GM19328 (cell line): ENCODE results near the gene LRRC25.
A peak's percentile ranks its signal among the peaks of the same experiment; 100 is the strongest.

ENCODE experiments used
- ATAC-seq: cut with Tn5 transposase; IDR thresholded peaks from one replicate; pipeline ENCODE4 v1.9.1; 2021; ENCODE audit warnings: mild to moderate bottlenecking, moderate library complexity; ENCODE audit not compliant: unreplicated experiment

The LRRC25 gene

DNA sequence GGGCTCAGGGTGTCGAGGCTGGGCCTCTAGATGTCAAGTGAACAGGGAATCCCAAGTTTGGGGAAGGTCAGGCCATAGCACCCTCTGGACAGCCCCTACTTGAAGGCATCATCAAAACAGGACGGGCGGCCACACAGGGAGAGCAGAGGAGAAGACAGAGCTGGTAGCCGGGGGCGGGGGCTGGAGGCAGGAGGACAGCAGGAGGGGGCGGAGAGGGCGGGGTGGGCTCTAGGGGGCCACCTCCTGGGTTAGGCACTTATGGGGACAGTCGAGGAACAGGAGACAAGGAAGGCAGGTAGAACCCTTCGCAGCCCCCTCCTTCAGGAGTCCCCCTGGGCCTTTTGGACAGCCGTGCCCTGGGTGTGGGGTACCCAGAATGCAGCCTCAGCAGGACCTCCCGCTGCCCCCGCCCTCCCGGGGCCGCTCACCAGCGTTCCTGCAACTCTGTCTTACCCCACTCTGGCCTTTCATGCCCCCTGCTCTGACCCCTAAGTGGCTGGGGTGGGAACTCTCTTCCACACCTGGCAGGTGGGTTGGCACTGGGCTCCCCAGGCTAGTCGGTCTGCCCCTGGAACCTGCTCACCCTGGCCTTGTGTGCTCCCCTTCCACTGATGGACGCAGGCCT, 27.6 kb upstream of the LRRC25 start:
- ATAC-seq = no peak

DNA sequence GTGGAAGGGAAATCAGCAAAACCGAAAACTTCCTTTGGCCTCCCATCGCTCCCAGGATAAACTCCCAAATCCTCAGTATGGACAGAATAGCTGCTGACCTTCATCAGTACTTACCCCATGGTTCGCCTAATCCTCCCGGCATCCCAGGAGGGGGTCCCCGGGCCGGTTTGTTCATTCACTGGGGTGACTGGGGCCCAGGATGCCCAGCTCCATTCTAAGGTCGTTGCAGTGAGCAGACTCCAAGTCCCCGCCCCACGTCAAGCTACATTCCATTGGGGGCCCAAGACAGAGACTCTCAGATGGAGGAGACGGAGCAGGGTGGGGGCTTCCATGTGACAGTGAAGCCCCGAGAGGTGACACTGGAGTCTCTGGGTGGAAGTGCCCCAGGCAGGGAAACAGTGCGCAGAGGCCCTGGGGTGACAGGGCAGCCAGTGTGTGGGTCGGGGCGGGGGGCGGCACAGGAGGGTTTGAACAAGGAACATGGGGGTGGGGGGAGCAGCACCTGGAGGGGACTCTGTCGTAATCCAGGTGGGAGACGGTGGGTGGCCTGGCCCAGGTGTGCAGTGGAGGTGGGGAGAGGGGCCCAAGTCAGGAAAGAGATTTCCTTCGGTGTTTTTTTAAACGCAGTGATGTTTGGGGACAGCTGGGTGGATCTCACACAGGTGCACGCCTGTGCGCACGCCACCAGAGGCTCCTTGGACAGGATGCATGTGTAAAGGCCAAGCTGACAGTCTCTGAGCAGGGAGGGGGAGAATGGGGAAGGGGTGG, 26.9 kb upstream of the LRRC25 start:
- ATAC-seq = no peak

DNA sequence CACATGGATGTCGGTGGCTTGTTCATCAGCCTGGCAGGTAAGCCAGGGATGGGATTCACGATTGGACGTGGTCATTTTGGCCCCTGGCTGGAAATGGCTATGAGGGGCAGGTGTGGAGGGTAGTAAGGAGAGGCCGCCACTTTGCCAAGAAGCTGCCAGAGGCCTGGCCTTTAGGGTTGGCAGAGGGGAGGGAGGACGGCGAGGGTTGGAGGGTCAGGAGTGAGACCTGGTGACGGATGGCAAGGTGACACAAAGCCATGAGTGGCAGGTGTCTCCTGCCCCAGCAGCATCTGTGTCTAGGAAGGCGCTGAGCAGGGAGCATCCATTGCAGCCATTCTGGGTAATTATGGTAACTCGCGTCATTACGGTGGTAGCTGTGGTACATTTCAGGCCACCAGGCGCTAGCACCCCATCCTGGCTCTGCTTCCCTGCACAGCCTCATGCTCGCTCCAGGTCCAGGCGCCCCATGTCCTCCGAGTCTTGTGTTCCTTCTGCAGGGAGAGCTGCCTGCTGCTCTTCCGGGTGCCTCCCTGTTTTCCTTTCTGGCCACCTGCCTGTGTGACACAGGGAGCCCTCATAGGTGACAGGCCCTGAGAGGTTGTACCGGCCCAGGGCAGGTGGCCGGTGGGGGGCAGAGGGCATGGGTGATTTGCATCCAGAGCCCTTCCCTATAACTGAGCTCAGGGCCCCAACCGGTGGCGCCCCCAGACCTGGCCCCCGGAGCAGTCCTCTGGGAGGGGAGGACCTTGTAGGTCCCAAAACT, 26.0 kb upstream of the LRRC25 start:
- ATAC-seq = no peak

DNA sequence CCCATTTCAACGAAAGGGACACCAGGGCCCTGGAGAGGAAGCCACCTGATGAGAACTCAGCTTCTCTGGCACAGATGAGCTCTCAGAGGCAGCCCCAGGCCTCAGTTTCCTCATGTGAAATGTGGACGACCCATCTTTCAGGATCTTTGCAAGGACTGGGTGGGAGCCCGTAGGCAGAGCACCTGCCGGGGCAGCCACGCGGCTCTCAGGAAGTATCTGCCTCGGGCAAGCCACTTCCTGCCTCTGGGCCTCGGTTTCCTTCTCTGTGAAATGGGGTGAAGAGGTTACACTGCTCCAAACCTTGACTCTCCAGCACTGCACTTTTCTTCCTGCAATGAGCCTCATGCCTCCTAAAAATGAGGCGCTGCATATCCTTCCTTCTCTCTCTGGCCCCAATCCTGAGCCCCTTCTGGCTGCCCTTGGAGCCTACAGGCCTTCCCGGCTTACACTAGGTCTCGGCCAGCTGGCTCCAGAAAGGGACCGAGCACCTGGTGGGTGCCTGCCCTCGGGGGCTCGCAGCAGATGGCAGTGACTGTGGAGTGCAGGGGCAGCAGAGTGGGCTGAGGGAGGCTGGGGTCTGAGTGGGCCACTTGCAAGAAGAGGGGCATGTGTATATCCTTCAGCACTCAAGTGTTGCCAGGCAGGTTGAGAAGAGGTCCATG, 25.2 kb upstream of the LRRC25 start:
- ATAC-seq = no peak

DNA sequence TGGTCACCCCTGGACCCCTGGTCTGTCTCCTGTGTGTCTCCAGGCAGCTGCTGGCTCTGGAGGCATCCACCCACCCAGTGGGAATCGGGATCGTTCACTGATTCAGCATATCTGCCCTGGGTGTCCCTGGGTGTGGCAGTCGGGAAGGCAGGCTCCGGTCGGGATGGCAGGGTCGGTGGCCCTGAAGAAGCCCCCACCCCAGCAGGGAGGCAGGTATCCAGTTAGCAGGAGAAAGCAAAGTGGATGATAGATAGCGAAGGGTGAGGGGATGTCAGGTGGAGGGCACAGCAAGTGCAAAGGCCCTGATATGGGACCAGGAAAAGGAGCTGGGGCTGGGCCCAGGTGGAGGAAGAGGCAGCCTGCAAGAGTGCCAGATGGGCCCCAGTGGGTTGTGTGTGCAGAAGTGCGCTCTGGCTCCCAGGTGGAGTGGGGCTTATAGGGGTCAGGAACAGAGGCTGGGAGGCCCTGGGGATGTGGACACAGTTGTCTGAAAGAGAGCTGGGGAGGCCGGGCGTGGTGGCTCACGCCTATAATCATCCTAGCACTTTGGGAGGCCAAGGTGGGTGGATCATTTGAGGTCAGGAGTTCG, 24.0 kb upstream of the LRRC25 start:
- ATAC-seq = no peak

DNA sequence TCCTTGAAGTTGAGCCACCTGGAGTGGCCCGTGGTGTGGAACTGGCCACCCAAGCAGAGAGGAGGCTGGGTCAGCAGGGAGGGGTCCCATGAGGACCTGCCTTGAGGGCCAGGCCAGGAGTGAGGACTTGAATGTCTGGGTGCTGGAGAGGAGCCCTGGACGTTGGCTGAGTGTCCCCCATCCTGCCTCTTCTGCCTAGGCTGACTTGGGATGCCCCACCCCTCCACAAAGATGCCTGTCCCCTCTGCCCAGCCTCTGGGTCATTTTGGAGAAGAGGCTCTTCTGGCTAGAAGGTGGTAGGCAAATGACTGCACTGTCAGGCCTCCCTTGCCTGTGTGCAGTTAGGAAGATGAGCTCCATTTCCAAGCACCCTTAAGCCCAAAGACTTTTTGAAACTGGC, 23.5 kb upstream of the LRRC25 start:
- ATAC-seq = no peak

DNA sequence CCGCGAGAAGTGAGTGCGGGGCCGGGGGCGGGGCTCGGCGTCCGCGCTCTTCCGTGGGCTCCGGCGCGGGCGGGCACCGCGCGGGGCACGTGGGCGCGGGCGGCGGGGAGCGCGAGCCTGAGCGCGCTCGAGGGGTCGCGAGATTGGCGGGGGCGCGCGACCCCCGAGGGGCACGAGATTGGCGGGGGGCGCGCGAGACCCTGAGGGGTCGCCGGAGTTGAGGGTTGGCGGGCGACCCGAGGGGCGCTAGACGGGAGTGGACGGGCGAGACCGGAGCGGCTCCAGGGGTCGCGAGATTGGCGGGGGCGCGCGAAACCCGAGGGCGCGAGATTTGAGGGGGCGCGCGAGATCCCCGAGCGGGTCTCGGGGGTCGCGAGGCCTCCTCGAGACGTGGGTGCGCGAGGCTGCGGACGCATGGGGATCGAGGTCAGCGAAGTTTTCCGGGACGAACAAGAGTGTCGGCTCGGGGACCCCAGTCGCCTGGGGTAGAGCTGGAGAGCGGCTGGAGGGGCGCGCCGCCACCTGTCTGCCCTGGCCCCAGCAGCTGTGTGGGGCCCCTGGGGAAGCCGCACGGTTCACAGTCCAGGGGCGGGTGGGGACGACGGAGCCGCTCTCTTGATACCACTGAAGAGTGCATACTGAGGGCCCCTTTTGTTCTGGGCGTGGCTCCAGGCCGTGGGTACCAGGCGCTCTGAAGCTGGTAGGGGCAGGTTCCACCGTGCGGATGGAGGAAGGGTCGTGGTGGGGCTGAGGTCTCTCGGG, 22.5 kb upstream of the LRRC25 start:
- ATAC-seq = no peak

DNA sequence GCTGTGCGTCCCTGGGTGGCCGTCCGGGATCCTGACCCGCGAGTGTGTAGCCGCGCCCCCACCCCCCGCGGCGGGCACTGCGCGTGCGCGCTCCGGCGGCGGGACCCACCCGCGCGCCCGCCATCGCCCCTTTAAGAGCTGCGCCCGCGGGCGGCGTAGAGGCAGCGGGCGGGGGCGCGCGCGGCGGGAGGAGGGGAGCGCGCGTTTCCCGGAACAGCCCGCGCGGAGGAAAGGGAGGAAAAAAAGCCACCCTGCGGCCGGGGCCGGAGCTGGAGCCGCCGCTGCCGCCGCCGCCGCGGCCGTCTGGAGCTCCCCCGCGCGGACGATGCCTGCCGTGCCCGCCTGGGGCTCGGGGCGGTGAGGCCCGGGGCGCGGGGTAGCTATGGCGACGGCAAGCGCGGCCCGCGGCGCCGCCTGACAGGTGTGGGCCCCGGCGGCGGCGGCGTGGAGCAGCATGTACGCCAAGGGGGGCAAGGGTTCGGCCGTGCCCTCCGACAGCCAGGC, 21.8 kb upstream of the LRRC25 start, which contains the start of gene SSBP4:
Gene SSBP4, plus strand, starts transcription at position 204 of the 504 bp plus-strand sequence. Its CDS starts 251 bp downstream, at position 455.
- ATAC-seq = peak; percentile 44

DNA sequence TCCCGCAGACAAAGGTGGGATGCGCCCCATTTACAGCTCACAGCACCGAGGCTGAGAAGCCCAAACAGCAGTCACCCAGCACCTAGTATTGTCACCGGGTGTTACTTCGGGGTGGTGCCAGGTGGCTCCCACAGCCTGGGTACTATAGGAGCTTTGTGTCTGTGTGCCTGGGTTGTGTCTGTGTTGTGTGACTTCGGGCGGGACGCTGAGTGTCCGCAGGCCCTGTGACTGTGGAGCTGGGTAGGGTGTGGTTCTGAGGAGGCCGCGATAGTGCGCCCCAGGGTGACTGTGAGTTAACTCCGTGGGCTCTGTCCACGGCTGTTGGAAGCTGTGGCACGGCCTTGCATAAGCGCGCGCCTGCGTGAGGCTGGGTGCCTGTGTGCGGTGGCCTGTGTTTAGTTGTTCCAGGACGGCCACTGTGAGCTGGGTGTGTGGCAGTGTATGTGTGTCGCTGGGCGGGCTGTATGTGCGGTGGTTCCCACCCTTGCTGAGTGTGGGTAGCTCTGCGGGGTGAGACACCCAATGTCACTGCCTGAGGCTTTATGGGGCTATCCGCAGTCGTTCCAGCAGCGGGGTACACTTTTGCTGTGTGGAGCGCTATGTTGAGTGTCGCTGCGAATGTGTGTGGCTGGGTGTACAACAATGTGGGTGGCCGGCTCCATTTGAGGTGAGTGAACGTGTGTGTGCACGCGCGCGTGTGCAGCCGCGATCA, 21.2 kb upstream of the LRRC25 start:
- ATAC-seq = no peak

DNA sequence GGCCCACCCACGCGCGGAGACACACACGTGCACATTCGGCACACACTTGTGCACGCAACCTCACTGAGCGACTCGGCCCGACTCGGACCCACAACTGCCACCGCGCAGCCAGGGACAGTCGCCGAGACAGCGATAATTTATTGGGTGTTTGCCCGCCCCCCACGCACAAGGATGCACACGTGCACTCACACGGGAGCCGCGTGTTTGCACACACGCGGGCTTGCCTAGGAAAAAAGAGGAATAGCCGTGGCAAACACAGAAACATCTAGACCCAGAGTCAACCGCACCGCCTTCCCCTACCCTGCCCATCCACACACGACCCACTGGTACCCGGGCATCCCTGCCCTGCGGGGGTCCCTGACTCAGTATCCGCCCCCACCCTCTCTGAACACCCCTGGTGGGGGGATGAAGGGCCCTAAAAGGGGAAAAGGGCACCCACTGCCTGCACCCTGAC, 20.6 kb upstream of the LRRC25 start:
- ATAC-seq = no peak

DNA sequence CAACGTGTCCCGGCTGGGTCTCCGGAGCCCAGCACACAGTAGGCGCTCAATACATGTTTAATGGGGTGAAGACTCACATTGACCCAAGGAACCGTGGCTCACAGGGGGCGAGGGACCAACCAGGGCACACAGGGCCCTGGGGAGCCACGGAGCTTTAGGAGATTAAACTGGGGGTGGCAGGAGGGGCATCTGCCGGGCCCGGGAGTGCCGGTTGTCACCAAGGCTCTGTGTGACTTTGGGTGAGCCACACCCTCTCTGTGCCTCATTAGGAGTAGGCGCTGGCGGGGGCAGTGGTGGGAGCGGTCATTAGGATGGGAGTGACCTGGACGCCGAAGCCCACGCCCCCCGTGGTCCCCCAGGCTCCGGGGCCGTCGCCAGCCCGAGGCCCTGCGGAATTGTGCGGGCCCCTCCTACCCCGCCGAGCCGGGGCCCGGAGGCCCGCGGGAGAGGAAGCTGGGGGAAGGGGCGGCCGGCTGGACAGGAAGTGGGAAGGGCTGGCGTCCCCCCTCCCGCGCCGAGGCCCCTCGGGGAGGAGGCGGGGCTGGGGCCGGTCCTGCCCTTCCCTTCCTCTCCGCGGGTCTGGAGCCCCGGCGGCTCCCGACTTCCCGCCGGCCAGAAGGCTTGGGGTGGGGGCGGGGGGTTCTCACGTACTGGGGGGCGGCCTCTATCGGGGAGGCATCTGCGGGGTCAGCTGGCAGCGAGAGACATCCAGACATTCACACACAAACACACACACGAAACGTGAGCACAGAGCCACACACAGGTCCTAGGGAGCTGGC, 20.0 kb upstream of the LRRC25 start:
- ATAC-seq = no peak

DNA sequence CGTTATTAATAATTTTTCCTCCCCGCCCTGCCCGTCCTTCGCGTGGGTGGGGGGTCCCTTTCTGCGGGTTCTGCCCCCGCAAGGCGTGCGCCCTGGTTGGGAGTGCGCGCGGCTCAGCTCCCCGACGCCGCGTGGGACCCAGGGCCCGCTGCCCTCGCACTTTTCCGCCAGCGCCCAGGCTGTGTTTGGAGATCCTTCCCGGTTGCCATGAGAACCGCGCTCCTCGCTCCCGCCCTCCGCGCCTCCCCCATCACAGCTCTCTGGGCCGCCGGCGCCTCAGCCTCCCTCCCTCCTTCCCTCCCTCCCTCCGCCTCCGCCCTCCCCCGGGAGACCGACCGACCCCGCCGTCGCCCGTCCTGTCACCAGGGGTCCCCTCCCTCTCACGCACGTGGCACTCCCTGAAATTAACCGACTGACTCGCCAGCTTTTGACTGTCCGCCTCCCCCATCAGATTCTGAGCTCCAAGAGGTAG, 19.4 kb upstream of the LRRC25 start:
- no peak for ATAC-seq

DNA sequence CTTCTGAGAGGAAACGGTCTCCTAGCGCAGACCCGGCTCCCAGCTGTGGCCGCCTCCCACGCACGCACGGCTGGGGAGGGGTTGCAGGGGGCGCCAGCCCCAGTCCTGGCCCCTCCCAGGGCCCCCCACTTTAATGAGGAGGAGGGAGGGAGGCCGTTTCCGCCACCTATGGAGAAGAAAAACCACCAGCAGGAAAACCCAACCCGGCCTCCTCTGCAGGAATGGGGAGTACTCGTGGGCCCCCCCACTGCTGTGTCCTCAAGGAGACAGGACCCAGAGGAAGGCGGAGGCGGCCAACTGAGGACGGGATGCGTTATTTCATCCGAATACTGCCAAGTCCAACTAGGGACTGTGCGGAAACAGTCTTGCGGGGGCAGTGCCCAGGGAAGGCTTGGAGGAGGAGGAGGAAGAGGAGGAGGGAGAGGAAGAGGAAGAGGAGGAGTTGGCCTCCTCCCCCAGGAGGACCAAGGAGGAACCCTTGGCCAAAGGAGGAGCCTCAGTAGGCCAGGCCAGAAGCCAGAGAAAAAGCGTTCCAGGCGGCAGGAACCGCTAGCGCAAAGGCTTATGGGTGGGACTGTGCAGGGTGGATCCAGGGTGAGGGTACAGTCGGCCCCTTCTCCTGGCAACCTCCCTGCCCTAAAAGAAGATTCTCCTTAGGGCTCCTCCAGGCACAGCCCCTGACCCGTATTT, 17.9 kb upstream of the LRRC25 start:
- ATAC-seq = no peak

DNA sequence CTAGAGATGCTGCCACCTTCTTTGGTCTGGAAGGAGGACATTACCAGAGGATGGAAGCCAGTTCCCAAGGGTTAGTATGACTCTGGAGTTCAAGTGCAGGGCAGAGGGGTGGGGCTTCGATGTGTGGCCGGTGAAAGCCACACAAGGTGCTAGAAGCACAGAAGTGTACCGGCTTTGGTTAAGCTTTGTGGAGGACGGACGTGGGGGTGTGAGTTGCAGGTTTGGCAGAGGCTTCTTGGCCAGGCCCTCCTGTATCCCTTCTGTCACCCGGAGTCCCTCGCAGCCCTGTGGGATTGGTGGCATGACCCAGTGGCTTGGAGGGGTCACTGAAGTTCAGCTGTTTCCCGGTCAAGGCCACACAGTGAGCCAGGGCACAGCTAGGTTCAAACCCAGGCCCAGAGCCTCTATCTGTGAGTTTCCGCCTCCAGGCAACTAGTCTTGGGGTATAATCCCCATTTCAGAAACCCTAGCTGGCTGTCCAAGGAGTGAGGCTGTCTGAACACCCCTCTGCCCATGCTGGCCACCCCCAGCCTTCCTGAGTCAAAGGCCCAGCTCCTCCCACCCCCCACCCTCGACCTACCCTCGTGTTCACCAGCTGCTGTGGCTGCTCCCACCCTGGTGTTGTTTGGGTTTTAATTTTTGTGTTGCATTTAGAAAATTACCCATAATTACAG, 17.2 kb upstream of the LRRC25 start:
- no peak for ATAC-seq

DNA sequence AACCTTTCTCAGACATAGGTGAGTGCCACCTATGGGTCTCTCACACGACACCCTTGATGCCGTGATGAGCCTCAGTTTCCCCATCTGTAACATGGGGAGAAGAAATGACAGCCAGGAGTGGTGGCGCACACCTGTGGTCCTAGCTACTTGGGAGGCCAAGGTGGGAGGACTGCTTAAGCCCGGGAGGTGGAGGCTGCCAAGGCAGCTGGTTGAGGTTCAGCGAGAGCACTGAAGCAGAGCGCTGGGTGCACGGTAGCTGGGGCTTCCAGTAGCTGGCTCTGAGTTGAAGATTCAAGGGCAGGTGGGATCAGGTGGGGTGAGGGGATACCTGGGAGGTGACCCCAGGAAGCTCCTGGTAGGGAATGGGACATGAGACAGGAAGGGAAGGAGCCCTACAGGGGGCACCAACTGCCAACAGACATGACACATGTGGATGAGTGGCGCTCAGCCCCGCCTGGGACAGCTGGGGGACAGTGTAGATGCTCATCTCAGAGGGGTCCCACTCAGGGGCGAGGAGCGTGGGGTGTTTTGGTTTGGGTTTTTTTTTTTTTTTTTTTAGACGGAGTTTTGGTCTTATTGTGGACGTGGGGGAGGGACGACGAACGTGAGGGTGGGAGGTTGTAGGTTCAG, 15.3 kb upstream of the LRRC25 start:
- no peak for ATAC-seq

DNA sequence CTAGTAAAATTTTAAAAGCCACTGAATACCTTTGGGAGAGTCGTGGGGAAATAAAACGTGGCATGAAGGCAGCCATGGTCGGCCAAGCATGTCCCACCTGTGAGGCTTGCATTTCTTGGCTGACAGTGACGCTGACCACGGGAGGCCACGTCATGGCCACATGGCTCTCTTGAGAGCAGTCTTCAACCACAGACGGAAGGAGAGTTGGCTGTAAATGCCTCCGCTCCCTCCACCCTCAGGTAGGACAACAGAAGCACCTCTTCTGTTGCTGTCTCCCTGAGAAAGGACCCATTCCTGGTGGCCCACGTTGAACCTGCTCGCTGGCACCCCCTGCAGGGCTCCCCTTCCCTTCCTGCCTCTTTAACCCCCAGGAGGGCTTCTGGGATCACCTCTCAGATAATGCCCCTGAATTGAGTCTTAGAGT, 10.6 kb upstream of the LRRC25 start:
- no peak for ATAC-seq

DNA sequence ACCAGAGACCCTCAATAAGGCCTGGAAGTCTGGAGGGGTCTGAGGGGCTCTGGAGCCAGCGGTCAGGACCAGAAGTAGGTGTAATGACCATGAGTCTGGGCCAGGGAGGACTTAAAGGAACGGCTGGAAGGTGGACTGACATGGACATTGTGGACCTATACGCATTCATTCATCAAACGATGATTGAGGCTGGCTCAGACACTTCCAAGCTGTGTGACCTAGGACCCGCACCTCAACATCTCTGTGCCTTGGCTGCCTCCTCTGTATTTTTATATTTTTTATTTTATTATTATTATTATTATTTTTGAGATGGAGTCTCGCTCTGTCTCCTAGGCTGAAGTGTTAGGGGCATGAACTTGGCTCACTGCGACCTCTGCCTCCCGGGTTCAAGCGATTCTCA, 9.3 kb upstream of the LRRC25 start:
- no peak for ATAC-seq
